PC-3 (cell line): ENCODE results near the gene VPS37C.

Source experiments
- CTCF ChIP-seq: fragments of 300-600 bp; sonication (generic); conservative IDR thresholded peaks from 2 replicates; pipeline ENCODE4 v1.5.1; 2017; ENCODE audit warnings: antibody characterized with exemption, low read depth, mild to moderate bottlenecking, low read length
- EZH2 ChIP-seq: fragments of 300-600 bp; sonication (generic); IDR thresholded peaks from one replicate; pipeline ENCODE4 v1.6.1; 2017; ENCODE audit warnings: antibody characterized with exemption, mild to moderate bottlenecking, low read length; ENCODE audit not compliant: unreplicated experiment

GRCh38 chr11:61176446-61176845, 15.2 kb upstream of the VPS37C start:
- TF ChIP-seq CTCF = no peak
- no peak for TF ChIP-seq EZH2
